ENCODE data around the gene TOPAZ1. TPM values are rescaled to one million over a fixed set of nuclear protein-coding genes. Genes with fewer than 3 reads are reported as not detected.

TOPAZ1 gene
- total RNA-seq, 1 donor from 2014 or later: not detected

- Histone ChIP-seq H3K4me2 (no peak overlapping the region), H3K27me3 (no peaks in the 10 kb centered on the region), H3K79me2 (ENCODE audit: low read depth) (peaks cover 5% of the 10 kb centered on the region), H3K36me3 (no peaks in the 10 kb centered on the region), H3K9me3 (ENCODE audit: low read depth) (no peaks in the 10 kb centered on the region), H3K4me1 (peaks cover 8% of the 10 kb centered on the region), H3F3A (ENCODE audit: low read depth) (peaks cover 4% of the 10 kb centered on the region), H3K9ac (no peak overlapping the region), H2AFZ (replicated peaks) (no peak overlapping the region), H3K27ac (no peak overlapping the region), H4K20me1 (ENCODE audit: low read depth) (no peaks in the 10 kb centered on the region), H3K4me3 (no peak overlapping the region)
- H3K36me3 Mint-ChIP-seq: no peaks in the 10 kb centered on the region
- peaks cover 6% of the 10 kb centered on the region for H3K4me1 Mint-ChIP-seq
- peaks cover 3% of the 10 kb centered on the region for H3K27me3 Mint-ChIP-seq (ENCODE audit: insufficient read depth, low read depth)
- TF ChIP-seq EZH2 (IDR thresholded peaks at IDR 0.05): no peak
- TF ChIP-seq EZH2phosphoT487 (IDR thresholded peaks at IDR 0.05): no peak
- TF ChIP-seq CTCF (IDR thresholded peaks at IDR 0.05): no peak
- H3K9me3 Mint-ChIP-seq: no peaks in the 10 kb centered on the region
- DNase-seq (ENCODE audit: low spot score): no peak
- no peak overlapping the region for H3K27ac Mint-ChIP-seq
- no peak overlapping the region for H3K4me3 Mint-ChIP-seq
Measured at GRCh38 chr3:44334326-44334725, 92.6 kb downstream of the TOPAZ1 start.

GRCh38 chr3:44337248-44337785 lies 95.6 kb downstream of the TOPAZ1 start:
- Mint-ChIP-seq H3K36me3 (peaks cover 3% of the 10 kb centered on the region), H3K27ac (peak overlapping the region; percentile 89), H3K9me3 (no peaks in the 10 kb centered on the region), H3K27me3 (ENCODE audit: insufficient read depth, low read depth) (peaks cover 3% of the 10 kb centered on the region), H3K4me3 (peak overlapping the region; percentile 97), H3K4me1 (peaks cover 17% of the 10 kb centered on the region)
- Histone ChIP-seq H3K9me3 (ENCODE audit: low read depth) (no peaks in the 10 kb centered on the region), H3K9ac (no peak overlapping the region), H3K27me3 (no peaks in the 10 kb centered on the region), H3K4me3 (peak overlapping the region; percentile 61), H3K79me2 (ENCODE audit: low read depth) (peaks cover 34% of the 10 kb centered on the region), H3K4me2 (peak overlapping the region; percentile 86), H3F3A (ENCODE audit: low read depth) (peaks cover 4% of the 10 kb centered on the region), H4K20me1 (ENCODE audit: low read depth) (no peaks in the 10 kb centered on the region), H3K4me1 (peaks cover 23% of the 10 kb centered on the region), H2AFZ (replicated peaks) (peak overlapping the region; percentile 27), H3K36me3 (no peaks in the 10 kb centered on the region), H3K27ac (no peak overlapping the region)
- TF ChIP-seq EZH2phosphoT487 (IDR thresholded peaks at IDR 0.05) (no peak), EZH2 (IDR thresholded peaks at IDR 0.05) (no peak), CTCF (IDR thresholded peaks at IDR 0.05) (no peak)
- DNase-seq (ENCODE audit: low spot score): no peak

GRCh38 chr3:44338010-44338827 lies 96.5 kb downstream of the TOPAZ1 start, which contains the start of gene TCAIM:
TCAIM (plus strand) TSS chr3:44338766; CDS start chr3:44354783, 16,017 bp downstream.
- no peaks in the 10 kb centered on the region for H3K36me3 ChIP-seq
- H3K9me3 ChIP-seq (ENCODE audit: low read depth): no peaks in the 10 kb centered on the region
- H3K27ac ChIP-seq: peak within 1 kb of the TSS; percentile 80
- H3F3A ChIP-seq (ENCODE audit: low read depth): peaks cover 4% of the 10 kb centered on the region
- TF ChIP-seq EZH2phosphoT487 (IDR thresholded peaks at IDR 0.05) (no peak), CTCF (IDR thresholded peaks at IDR 0.05) (no peak), EZH2 (IDR thresholded peaks at IDR 0.05) (no peak)
- Mint-ChIP-seq H3K4me1 (peaks cover 17% of the 10 kb centered on the region), H3K36me3 (peaks cover 5% of the 10 kb centered on the region), H3K4me3 (peak within 1 kb of the TSS; percentile 97), H3K27me3 (ENCODE audit: insufficient read depth, low read depth) (peaks cover 3% of the 10 kb centered on the region), H3K27ac (peak within 1 kb of the TSS; percentile 96), H3K9me3 (no peaks in the 10 kb centered on the region)
- no peaks in the 10 kb centered on the region for H4K20me1 ChIP-seq (ENCODE audit: low read depth)
- H3K27me3 ChIP-seq: no peaks in the 10 kb centered on the region
- H3K4me3 ChIP-seq: peak within 1 kb of the TSS; percentile 61
- H3K4me2 ChIP-seq: peak within 1 kb of the TSS; percentile 86
- H3K9ac ChIP-seq: peak within 1 kb of the TSS; percentile 36
- peaks cover 37% of the 10 kb centered on the region for H3K79me2 ChIP-seq (ENCODE audit: low read depth)
- peak; percentile 100 for DNase-seq (ENCODE audit: low spot score)
- peak within 1 kb of the TSS; percentile 27 for H2AFZ ChIP-seq (replicated peaks)
- H3K4me1 ChIP-seq: peaks cover 23% of the 10 kb centered on the region

Measured in neural progenitor cell (in vitro differentiated cells).